Gastrocnemius medialis (tissue), 4 donors: ENCODE results near the gene B4GAT1. TPM values are rescaled to one million over a fixed set of nuclear protein-coding genes. Genes with fewer than 3 reads are reported as not detected.

Source experiments
- ATAC-seq, 2 donors: fragments of 150-250 bp; one replicate each; pipeline ENCODE4 v1.9.1; 2016
- DNase-seq, 2 donors: peaks; one replicate each; pipeline ENCODE4 v3.0.0-alpha.2; 2019
- H3K27ac ChIP-seq, 4 donors: fragments of 200-600 bp; sonication (generic); 1 replicate in 1 of 4; 2 replicates in 3 of 4; pipeline ENCODE4 v1.5.1; 2016 to 2018; ENCODE audit warnings: mild to moderate bottlenecking in 2 of 4, moderate library complexity in 1 of 4
- H3K27me3 ChIP-seq, 3 donors: fragments of 200-600 bp; sonication (generic) in 2 of 3; 1 replicate in 1 of 3; 2 replicates in 2 of 3; pipeline versions ENCODE4 v1.5.1 to v1.6.0; 2016 to 2019; ENCODE audit warnings: mild to moderate bottlenecking in 1 of 3, moderate library complexity in 1 of 3
- H3K36me3 ChIP-seq, 2 donors: fragments of 200-600 bp; sonication (generic) in 1 of 2; one replicate each; pipeline ENCODE4 v1.5.1; 2017 to 2018
- H3K4me1 ChIP-seq, 2 donors: fragments of 200-600 bp; sonication (generic) in 1 of 2; one replicate each; pipeline ENCODE4 v1.5.1; 2016 to 2017; ENCODE audit warnings: mild to moderate bottlenecking in 2 of 2
- H3K4me3 ChIP-seq, 4 donors: fragments of 200-600 bp; sonication (generic) in 3 of 4; 1 replicate in 1 of 4; 2 replicates in 3 of 4; pipeline ENCODE4 v1.5.1; 2016 to 2019; ENCODE audit warnings: mild to moderate bottlenecking in 2 of 4
- H3K9me3 ChIP-seq, 3 donors: fragments of 200-600 bp; sonication (generic) in 2 of 3; 1 replicate in 1 of 3; 2 replicates in 2 of 3; pipeline ENCODE4 v1.5.1; 2016 to 2019
- CTCF ChIP-seq, 5 experiments: fragments of 450-650 bp in 3 of 5; fragments of 200-600 bp in 2 of 5; sonication (generic) in 2 of 5; IDR thresholded peaks in 4 of 5; conservative IDR thresholded peaks in 1 of 5; 1 replicate in 4 of 5; 2 replicates in 1 of 5; pipeline ENCODE4 v1.5.1; 2016 to 2019; ENCODE audit warnings: antibody characterized with exemption in 5 of 5, mild to moderate bottlenecking in 3 of 5, moderate library complexity in 3 of 5
- POLR2A ChIP-seq, 2 donors: fragments of 450-650 bp; IDR thresholded peaks; one replicate each; pipeline ENCODE4 v1.6.1; 2017; ENCODE audit warnings: antibody characterized with exemption in 2 of 2, mild to moderate bottlenecking in 2 of 2, moderate library complexity in 2 of 2
- in situ Hi-C, 4 donors: fragments of 200-750 bp; cut with MboI; loops; one replicate each; pipeline versions ENCODE4 v1.15.0 to v1.8.0; 2017; ENCODE audit warnings: low sequenced_read_pairs in 4 of 4
- intact Hi-C: fragments of 100-400 bp; cut with DNase I; formaldehyde crosslinking; loops from one replicate; pipeline ENCODE4 v1.15.1; 2023; ENCODE audit warnings: low total_unique reads
- total RNA-seq, 4 donors: library from RNA; depleted of rRNA; stranded (reverse); fragments of >200 nt; gene quantifications; one replicate each; pipeline versions ENCODE4 v1.1.0 to v1.2.3, GENCODE V29; 2016

Gene B4GAT1
- total RNA-seq, 4 donors from 2014 or later, result 30.3 to 59.7 (median 40.4) TPM

- Histone ChIP-seq H3K36me3 (peaks cover 0 to 25% of the 10 kb centered on the region in 2 donors), H3K27me3 (no peaks in the 10 kb centered on the region), H3K9me3 (no peaks in the 10 kb centered on the region), H3K4me1 (peaks cover 48 to 58% of the 10 kb centered on the region in 2 donors), H3K27ac (peak within 1 kb of the TSS; percentile 97 to 99 (median 98)), H3K4me3 (peak within 1 kb of the TSS; percentile 73 to 96 (median 78))
- TF ChIP-seq CTCF (IDR thresholded peaks at IDR 0.05 in 4 of 5, conservative IDR thresholded peaks at IDR 0.05 in 1 of 5) (no peak), POLR2A (IDR thresholded peaks at IDR 0.05) (peak; percentile 56 to 69)
- in situ Hi-C loops (no loop called here), intact Hi-C loops (loop anchor here (2.0 to 10.0 kb wide), 4 partner anchors 15 to 457 kb away; partner anchors contain the start of genes B4GAT1, C11orf68, DRAP1 and RBM14)
- DNase-seq, result peak; percentile 73 to 87
- peak; percentile 34 to 35 for ATAC-seq
These were observed 24.4 kb upstream of the B4GAT1 start, which contains the start of gene SLC29A2 for GRCh38 chr11:66371627-66372415. TSS of gene SLC29A2 (minus strand) at chr11:66371760. CDS start at chr11:66371591, 169 bp downstream.

- no peak for ATAC-seq
These were observed 21.9 kb upstream of the B4GAT1 start for GRCh38 chr11:66369073-66369894.

DNA sequence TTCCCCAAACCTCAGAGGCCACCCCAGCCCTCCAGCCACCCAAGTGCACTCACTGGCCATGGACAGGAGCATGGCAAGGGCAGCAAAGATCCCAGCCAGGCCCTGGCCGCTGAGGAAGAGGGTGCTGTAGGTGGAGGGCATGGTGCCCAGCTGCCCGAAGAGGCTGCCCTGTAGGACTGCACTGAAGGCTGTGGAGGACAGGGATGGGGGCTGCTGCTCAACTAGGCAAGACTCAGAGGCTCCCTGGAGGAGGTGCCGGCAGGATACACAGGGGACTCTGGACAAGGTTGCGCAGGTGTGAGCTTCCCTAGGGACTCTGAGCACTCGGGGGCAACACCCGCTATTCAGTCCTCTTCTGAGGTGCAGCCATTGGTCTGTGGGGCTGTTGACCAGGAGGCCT, 21.1 kb upstream of the B4GAT1 start:
- Histone ChIP-seq H3K36me3 (peaks cover 0 to 47% of the 10 kb centered on the region in 2 donors), H3K27ac (peak overlapping the region; percentile 97 to 99 (median 98)), H3K4me1 (peaks cover 46 to 55% of the 10 kb centered on the region in 2 donors), H3K9me3 (no peaks in the 10 kb centered on the region), H3K27me3 (no peaks in the 10 kb centered on the region), H3K4me3 (peak overlapping the region in 3 of 4 donors; percentile 73 to 96 (median 74))
- TF ChIP-seq POLR2A (IDR thresholded peaks at IDR 0.05), result no peak
- no peak for TF ChIP-seq CTCF (IDR thresholded peaks at IDR 0.05 in 4 of 5, conservative IDR thresholded peaks at IDR 0.05 in 1 of 5)
- ATAC-seq (no peak), DNase-seq (no peak)
- intact Hi-C loops, result no loop called here
- in situ Hi-C loops, result no loop called here

More at GRCh38 chr11:66369073-66369894, 21.9 kb upstream of the B4GAT1 start:
- H3K27ac ChIP-seq, result peak overlapping the region; percentile 97 to 99 (median 98)
- intact Hi-C loops (no loop called here), in situ Hi-C loops (no loop called here)
- H3K4me1 ChIP-seq, result peaks cover 50 to 63% of the 10 kb centered on the region in 2 donors
- TF ChIP-seq CTCF (IDR thresholded peaks at IDR 0.05 in 4 of 5, conservative IDR thresholded peaks at IDR 0.05 in 1 of 5) (no peak), POLR2A (IDR thresholded peaks at IDR 0.05) (no peak)
- peak overlapping the region; percentile 26 to 96 (median 74) for H3K4me3 ChIP-seq
- peaks cover 0 to 43% of the 10 kb centered on the region in 2 donors for H3K36me3 ChIP-seq
- H3K27me3 ChIP-seq, result no peaks in the 10 kb centered on the region
- DNase-seq, result no peak
- no peaks in the 10 kb centered on the region for H3K9me3 ChIP-seq

GRCh38 chr11:66367561-66368312, 20.3 kb upstream of the B4GAT1 start:
- H3K4me1 ChIP-seq, result peaks cover 42 to 51% of the 10 kb centered on the region in 2 donors
- H3K27me3 ChIP-seq, result no peaks in the 10 kb centered on the region
- ATAC-seq, result no peak
- peak overlapping the region in 2 of 4 donors; percentile 73 to 96 for H3K4me3 ChIP-seq
- TF ChIP-seq CTCF (IDR thresholded peaks at IDR 0.05 in 4 of 5, conservative IDR thresholded peaks at IDR 0.05 in 1 of 5), result no peak
- TF ChIP-seq POLR2A (IDR thresholded peaks at IDR 0.05), result no peak
- intact Hi-C loops (no loop called here), in situ Hi-C loops (no loop called here)
- peaks cover 0 to 54% of the 10 kb centered on the region in 2 donors for H3K36me3 ChIP-seq
- H3K27ac ChIP-seq, result peak overlapping the region; percentile 97 to 99 (median 98)
- H3K9me3 ChIP-seq, result no peaks in the 10 kb centered on the region
- no peak for DNase-seq
